ENCODE measurements around the gene DOCK8. TPM values are rescaled to one million over a fixed set of nuclear protein-coding genes. Genes with fewer than 3 reads are reported as not detected.
"Not testable (repeated sequence)": the region's sequence is repeated elsewhere in the genome, so short reads cannot be mapped to it uniquely, and the experiment has no call there.

Gene DOCK8
- total RNA-seq, 4 donors from 2014 or later = 9.0 to 17.9 (median 13.6) TPM

GRCh38 chr9:227860-228259 lies 13.2 kb downstream of the DOCK8 start:
- no peaks in the 10 kb centered on the region for H3K27me3 ChIP-seq
- H3K27ac ChIP-seq = no peak overlapping the region
- H3K4me3 ChIP-seq = no peak overlapping the region
- peaks cover 0 to 5% (median 2%) of the 10 kb centered on the region in 4 donors for H3K4me1 ChIP-seq
- TF ChIP-seq EP300 (IDR thresholded peaks at IDR 0.05) (no peak), POLR2A (IDR thresholded peaks at IDR 0.05) (no peak)
- TF ChIP-seq, protein P1, sequence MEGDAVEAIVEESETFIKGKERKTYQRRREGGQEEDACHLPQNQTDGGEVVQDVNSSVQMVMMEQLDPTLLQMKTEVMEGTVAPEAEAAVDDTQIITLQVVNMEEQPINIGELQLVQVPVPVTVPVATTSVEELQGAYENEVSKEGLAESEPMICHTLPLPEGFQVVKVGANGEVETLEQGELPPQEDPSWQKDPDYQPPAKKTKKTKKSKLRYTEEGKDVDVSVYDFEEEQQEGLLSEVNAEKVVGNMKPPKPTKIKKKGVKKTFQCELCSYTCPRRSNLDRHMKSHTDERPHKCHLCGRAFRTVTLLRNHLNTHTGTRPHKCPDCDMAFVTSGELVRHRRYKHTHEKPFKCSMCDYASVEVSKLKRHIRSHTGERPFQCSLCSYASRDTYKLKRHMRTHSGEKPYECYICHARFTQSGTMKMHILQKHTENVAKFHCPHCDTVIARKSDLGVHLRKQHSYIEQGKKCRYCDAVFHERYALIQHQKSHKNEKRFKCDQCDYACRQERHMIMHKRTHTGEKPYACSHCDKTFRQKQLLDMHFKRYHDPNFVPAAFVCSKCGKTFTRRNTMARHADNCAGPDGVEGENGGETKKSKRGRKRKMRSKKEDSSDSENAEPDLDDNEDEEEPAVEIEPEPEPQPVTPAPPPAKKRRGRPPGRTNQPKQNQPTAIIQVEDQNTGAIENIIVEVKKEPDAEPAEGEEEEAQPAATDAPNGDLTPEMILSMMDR (IDR thresholded peaks at IDR 0.05) = no peak
- peaks cover 0 to 6% (median 0%) of the 10 kb centered on the region in 4 donors for H3K9me3 ChIP-seq
- 62 to 74% methylated on average over 3 of the region's 3 CpGs for WGBS, 2 donors
- no peaks in the 10 kb centered on the region for H3K36me3 ChIP-seq
- no peak for DNase-seq (ENCODE audit: low spot score in 2 of 2)

GRCh38 chr9:228929-229695 lies 14.4 kb downstream of the DOCK8 start:
- no peak for DNase-seq (ENCODE audit: low spot score in 2 of 2)
- H3K36me3 ChIP-seq = no peaks in the 10 kb centered on the region
- WGBS, 2 donors = 83 to 86% methylated on average over 5 of the region's 5 CpGs
- no peaks in the 10 kb centered on the region for H3K27me3 ChIP-seq
- peaks cover 0 to 12% (median 0%) of the 10 kb centered on the region in 4 donors for H3K9me3 ChIP-seq
- H3K27ac ChIP-seq = no peak overlapping the region
- H3K4me3 ChIP-seq = no peak overlapping the region
- H3K4me1 ChIP-seq = peaks cover 0 to 4% (median 0%) of the 10 kb centered on the region in 4 donors
- no peak for TF ChIP-seq POLR2A (IDR thresholded peaks at IDR 0.05)
- TF ChIP-seq, protein P1 (IDR thresholded peaks at IDR 0.05) = no peak
- TF ChIP-seq EP300 (IDR thresholded peaks at IDR 0.05) = no peak

- DNase-seq (ENCODE audit: low spot score in 2 of 2); H3K27ac ChIP-seq; H3K36me3 ChIP-seq; H3K4me3 ChIP-seq; H3K27me3 ChIP-seq; H3K4me1 ChIP-seq: not testable (repeated sequence)
- peaks cover 0 to 30% (median 0%) of the 10 kb centered on the region in 4 donors for H3K9me3 ChIP-seq
- 57 to 65% methylated on average over 1 of the region's 1 CpG for WGBS, 2 donors
These were observed 17.0 kb downstream of the DOCK8 start for GRCh38 chr9:231625-232024.

DNA sequence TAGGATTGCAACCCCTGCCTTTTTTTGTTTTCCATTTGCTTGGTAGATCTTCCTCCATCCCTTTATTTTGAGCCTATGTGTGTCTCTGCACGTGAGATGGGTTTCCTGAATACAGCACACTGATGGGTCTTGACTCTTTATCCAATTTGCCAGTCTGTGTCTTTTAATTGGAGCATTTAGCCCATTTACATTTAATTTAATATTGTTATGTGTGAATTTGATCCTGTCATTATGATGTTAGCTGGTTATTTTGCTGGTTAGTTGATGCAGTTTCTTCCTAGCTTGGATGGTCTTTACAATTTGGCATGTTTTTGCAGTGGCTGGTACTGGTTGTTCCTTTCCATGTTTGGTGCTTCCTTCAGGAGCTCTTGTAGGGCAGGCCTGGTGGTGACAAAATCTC lies 19.0 kb downstream of the DOCK8 start:
- not testable (repeated sequence) for H3K4me3 ChIP-seq; H3K27me3 ChIP-seq; H3K36me3 ChIP-seq; DNase-seq (ENCODE audit: low spot score in 2 of 2); H3K4me1 ChIP-seq; H3K27ac ChIP-seq
- WGBS, 2 donors = 71 to 81% methylated on average over 1 of the region's 1 CpG
- H3K9me3 ChIP-seq = peaks cover 0 to 28% (median 0%) of the 10 kb centered on the region in 4 donors

- no peaks in the 10 kb centered on the region for H3K36me3 ChIP-seq
- no peaks in the 10 kb centered on the region for H3K27me3 ChIP-seq
- WGBS, 2 donors = 78 to 80% methylated on average over 3 of the region's 3 CpGs
- no peak for DNase-seq (ENCODE audit: low spot score in 2 of 2)
- no peak overlapping the region for H3K27ac ChIP-seq
- H3K4me3 ChIP-seq = no peak overlapping the region
- no peaks in the 10 kb centered on the region for H3K4me1 ChIP-seq
- TF ChIP-seq, protein P1 (IDR thresholded peaks at IDR 0.05) = no peak
- TF ChIP-seq EP300 (IDR thresholded peaks at IDR 0.05) (no peak), POLR2A (IDR thresholded peaks at IDR 0.05) (no peak)
- peaks cover 0 to 24% (median 0%) of the 10 kb centered on the region in 4 donors for H3K9me3 ChIP-seq
These were observed 22.6 kb downstream of the DOCK8 start for GRCh38 chr9:237141-237857.

GRCh38 chr9:237858-238345 lies 23.2 kb downstream of the DOCK8 start:
- Histone ChIP-seq H3K4me1 (no peaks in the 10 kb centered on the region), H3K9me3 (peaks cover 0 to 24% (median 0%) of the 10 kb centered on the region in 4 donors), H3K4me3 (no peak overlapping the region), H3K27ac (no peak overlapping the region), H3K36me3 (no peaks in the 10 kb centered on the region), H3K27me3 (no peaks in the 10 kb centered on the region)
- DNase-seq (ENCODE audit: low spot score in 2 of 2) = no peak
- WGBS, 2 donors = 70 to 73% methylated on average over 4 of the region's 4 CpGs
- TF ChIP-seq, protein P1 (IDR thresholded peaks at IDR 0.05) = no peak
- TF ChIP-seq EP300 (IDR thresholded peaks at IDR 0.05) = no peak
- no peak for TF ChIP-seq POLR2A (IDR thresholded peaks at IDR 0.05)
